GM12865 (cell line): Measurements from ENCODE around the gene LHX6.

Experiments
- DNase-seq: peaks from one replicate; pipeline ENCODE4 v3.0.0; 2010; ENCODE audit warnings: low read depth
- H3K4me3 ChIP-seq: 2 replicates; pipeline ENCODE4 v1.5.1; 2011; ENCODE audit warnings: mild to moderate bottlenecking, low read depth, low read length, control low read depth
- CTCF ChIP-seq: IDR thresholded peaks from 2 replicates; pipeline ENCODE4 v1.5.1; 2011; ENCODE audit warnings: low read length, control low read depth, low read depth, inconsistent platforms; ENCODE audit not compliant: insufficient read depth; ENCODE audit errors: missing control alignments

The LHX6 gene

DNA sequence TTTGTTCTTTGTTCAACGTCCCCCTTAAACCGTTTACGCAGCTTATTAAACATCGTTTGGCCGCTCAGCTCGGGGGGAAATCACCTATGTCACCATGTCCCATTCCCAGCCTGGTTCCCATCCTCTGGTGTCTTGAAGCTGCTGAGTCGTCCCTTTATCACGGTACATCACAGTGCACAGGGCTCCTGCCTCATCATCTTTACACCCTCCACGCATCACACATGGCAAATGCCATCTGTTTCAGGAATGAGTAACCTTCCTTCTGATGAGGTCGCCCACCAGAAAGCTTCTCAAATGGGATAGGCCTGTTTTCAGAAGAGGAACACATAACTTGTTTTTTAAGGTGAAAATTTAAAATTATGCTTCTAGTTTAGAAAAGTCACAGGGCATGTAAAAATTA, 7.9 kb upstream of the LHX6 start:
- no peak overlapping the region for H3K4me3 ChIP-seq
- no peak for DNase-seq
- TF ChIP-seq CTCF: no peak

- TF ChIP-seq CTCF: no peak
- no peak for DNase-seq
- no peak overlapping the region for H3K4me3 ChIP-seq
These were observed 5.4 kb upstream of the LHX6 start for GRCh38 chr9:122234022-122234748.

DNA sequence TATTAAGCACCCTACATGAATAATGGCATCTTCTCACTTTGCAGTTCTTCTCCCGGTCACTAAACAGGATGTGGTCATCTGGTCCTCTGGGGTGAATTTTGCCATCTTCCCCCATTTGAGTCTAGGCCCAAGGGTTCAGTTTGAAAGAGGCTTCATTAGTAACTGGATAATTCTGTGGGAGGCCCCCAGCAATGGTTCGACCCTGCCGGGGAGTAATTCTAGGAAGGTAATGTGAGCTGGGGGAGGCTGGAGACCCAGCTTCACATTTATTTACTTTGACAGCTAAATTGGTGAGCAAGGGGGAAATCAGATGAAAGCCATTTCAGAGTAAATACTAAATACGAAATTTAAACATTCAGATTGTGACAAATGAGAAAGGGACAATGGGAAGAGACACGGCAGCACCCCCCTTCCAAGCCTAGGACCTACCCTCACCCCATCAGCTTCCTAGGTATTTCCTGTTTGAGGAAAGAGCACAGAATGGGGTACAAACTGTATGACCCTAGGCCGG, 4.1 kb upstream of the LHX6 start:
- H3K4me3 ChIP-seq: no peak overlapping the region
- no peak for TF ChIP-seq CTCF
- DNase-seq: no peak

GRCh38 chr9:122229485-122229837, 704 bp upstream of the LHX6 start:
- H3K4me3 ChIP-seq: no peak overlapping the region
- no peak for TF ChIP-seq CTCF
- DNase-seq: no peak

DNA sequence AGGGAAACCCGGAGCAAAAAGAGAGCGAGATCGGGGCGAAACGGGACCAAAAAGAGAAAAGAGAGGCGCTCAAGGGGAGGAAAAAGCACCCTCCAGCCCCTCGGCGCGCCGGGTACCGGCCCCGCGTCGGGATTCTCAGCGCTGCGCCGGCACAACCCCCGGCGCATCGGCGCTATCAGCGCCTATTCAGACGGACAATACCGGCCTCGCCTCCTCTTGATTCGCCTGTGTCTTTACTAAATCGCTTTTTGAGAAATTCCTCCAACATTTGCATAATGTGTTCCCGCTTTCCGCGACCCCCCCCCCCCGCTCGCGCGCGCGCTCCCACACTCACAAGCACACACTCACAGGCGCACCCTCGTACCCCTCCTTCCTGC, 578 bp downstream of the LHX6 start:
- no peak overlapping the region for H3K4me3 ChIP-seq
- no peak for DNase-seq
- TF ChIP-seq CTCF: no peak

- H3K4me3 ChIP-seq: no peak overlapping the region
- DNase-seq: no peak
- no peak for TF ChIP-seq CTCF
These were observed 1.2 kb downstream of the LHX6 start for GRCh38 chr9:122227575-122227900.
